ENCODE data around the gene CHST8.

The CHST8 gene

GRCh38 chr19:33737681-33738371, 116.1 kb downstream of the CHST8 start:
- no peak for DNase-seq (ENCODE audit: low read depth)

- no peak for DNase-seq (ENCODE audit: low read depth)
These were observed 119.2 kb downstream of the CHST8 start for GRCh38 chr19:33740811-33741396.

DNA sequence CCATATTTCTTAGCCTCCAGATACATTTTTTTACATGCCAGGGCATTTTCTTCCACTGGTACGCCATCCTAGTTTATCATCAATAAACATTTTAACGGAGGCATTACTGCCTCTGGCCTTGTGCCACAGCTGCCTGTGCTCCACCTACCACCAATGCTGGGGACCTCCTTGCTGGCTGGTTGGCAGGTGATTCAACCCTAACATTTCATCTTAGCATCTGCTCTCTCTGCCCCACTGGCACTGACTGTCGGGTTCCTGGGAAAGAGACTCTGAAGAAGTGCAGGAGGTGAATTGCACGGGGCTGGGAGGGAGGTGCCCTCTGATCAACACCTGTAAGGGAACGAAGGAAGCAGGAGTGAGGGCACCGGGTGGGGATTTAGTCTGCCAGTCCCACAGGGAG, 123.5 kb downstream of the CHST8 start:
- DNase-seq (ENCODE audit: low read depth) = no peak

- no peak for DNase-seq (ENCODE audit: low read depth)
These were observed 124.4 kb downstream of the CHST8 start for GRCh38 chr19:33746159-33746558.

GRCh38 chr19:33747273-33747672, 125.5 kb downstream of the CHST8 start:
- no peak for DNase-seq (ENCODE audit: low read depth)

GRCh38 chr19:33748231-33748630, 126.5 kb downstream of the CHST8 start:
- DNase-seq (ENCODE audit: low read depth) = no peak

- no peak for DNase-seq (ENCODE audit: low read depth)
These were observed 127.3 kb downstream of the CHST8 start for GRCh38 chr19:33749016-33749415.

DNA sequence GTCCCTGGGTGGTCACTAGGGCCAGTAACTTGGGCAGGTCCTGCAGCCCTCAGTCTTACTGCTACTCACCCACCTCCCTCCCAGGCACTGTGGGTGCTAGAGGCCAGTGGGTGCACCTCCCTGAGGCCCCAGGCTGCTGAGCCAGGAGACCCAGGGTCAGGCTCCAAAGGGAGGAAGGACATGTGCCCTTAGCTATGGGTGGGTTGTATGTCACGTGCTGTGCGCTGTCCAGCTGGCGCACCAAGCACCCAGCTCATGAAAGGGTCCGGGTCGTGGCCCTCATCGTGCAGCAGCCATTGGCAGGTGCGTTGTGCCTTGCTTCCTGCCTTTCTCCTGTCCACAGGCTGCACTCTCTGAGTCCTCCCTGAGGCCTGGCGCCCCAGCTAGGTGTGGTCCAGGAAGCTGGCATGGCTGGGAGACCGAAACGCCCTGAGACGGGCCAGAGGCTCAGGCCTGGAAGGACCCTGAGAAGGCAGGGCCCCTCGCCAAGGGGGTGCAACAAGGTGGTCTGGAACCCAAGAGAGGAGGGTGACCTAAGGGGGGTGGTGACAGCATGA, 127.9 kb downstream of the CHST8 start:
- DNase-seq (ENCODE audit: low read depth) = no peak

- DNase-seq (ENCODE audit: low read depth) = no peak
These were observed 129.1 kb downstream of the CHST8 start for GRCh38 chr19:33750587-33751435.

GRCh38 chr19:33751436-33751770, 129.7 kb downstream of the CHST8 start:
- DNase-seq (ENCODE audit: low read depth) = no peak

DNA sequence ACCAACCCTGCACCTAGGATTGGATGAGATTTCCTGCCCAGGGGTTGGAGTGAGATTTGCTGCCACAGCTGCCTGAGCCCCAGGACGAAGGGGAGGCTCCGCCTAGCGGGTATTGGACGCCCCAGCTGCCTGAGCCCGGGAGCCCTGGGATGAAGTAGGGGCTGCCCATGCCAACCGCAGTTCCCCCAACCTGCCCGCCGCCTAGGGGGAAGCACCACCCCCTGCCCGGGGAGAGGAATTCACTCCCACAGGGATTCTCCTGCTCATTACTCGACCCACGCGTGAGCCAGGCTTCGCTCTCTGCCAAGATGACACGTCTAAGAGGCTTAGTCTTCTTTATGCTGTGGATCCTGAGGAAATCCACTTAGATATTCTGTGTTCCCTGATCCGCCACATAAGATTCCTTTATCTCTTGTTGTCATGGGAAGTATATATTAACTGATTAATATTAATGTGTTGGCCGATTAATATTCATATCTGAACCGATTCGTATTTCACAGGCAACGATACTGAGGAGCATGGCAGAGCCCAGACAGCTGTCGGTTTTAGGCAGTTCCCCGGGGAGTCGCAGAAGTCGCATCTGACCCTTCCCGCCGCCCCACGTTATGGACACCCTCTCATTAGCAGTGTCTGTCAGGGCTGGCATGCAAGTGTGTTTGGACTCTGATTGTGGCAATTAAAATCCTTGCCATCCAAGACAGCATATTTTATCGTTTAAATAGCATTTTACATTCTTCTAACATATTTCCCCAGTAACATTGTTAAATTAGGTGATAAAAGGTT, 130.5 kb downstream of the CHST8 start:
- DNase-seq (ENCODE audit: low read depth) = no peak

DNA sequence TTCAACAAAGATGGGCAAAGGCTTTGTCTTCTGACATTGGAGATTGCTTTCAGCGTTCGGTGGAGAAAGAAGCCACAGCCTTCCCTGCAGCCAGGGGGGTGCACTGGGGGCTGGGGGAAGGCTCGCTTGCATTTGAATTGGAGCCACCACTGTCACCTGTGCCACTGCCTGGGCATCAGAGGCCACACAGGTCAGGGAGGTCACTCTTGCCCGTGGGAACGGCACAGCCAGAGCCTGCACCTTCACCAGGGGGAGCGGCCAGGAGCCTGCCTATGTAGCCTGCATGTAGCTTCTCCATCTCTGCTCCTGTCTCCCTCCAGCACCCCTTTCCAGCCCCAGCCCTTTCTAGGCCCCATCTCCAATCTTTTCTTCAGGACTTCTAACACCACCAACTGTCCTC, 131.2 kb downstream of the CHST8 start:
- DNase-seq (ENCODE audit: low read depth) = no peak

DNA sequence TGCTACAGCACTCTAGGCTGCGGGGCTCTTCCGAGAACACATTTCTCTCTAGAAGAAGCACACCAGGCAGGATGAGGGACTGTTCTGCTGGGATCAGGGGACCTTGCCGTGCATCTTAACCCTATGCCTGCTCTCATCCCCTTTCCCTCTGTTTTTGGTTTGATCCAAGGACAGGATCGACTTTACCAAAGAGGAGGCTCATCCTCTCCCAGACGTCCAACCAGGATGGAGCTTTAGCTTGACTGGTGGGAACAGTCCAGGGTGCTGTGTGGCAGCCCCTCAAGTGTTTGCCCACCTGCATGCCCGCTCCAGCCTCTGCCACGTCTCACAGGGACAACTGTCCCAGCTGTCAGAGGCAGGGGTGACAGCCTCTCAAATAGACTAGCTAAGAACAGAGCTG, 132.6 kb downstream of the CHST8 start:
- DNase-seq (ENCODE audit: low read depth) = no peak

- no peak for DNase-seq (ENCODE audit: low read depth)
These were observed 133.6 kb downstream of the CHST8 start for GRCh38 chr19:33755099-33756035.

GRCh38 chr19:33756177-33756576, 134.4 kb downstream of the CHST8 start:
- DNase-seq (ENCODE audit: low read depth) = no peak

- DNase-seq (ENCODE audit: low read depth) = no peak
These were observed 136.8 kb downstream of the CHST8 start for GRCh38 chr19:33758541-33759013.

DNA sequence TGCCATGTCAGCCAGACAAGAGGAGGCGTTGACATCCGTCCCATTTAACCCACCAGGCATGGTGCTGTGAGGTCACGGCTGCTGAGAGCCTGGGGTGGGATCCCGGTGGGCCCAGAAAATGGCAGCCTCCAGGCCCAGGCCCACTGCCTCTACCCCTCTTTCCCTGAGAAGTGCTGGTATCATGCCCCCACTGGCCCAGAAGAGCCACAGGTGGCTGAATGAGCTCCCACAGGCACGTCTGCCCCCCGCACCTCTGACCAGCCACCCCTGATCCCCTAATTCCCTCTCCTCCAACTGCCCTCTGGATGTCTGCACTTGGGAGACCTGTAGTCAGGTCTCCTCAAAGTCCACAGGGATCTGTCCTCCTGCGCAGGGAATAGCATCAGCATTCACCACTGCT, 137.6 kb downstream of the CHST8 start:
- DNase-seq (ENCODE audit: low read depth) = no peak

- no peak for DNase-seq (ENCODE audit: low read depth)
These were observed 142.0 kb downstream of the CHST8 start for GRCh38 chr19:33763633-33764371.

DNA sequence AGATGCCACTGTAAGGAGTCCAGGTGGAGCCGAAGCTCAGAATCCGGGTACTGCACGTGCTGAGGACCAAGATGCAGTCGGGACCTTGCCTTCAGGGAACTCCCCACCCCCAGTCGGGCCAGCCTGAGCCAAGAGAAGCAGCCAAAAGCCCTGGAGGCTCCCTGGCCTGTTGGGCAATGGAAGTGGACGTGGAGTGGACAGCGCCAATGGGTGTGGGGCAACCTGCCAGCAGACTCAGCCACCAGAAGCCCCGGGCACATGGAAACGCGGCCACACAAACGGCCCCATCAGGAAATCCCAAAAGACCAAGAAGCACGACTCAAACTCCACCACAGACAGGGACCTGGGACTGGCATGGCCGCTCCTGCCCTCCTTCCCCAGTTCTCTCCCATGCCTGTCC, 144.9 kb downstream of the CHST8 start:
- no peak for DNase-seq (ENCODE audit: low read depth)

DNA sequence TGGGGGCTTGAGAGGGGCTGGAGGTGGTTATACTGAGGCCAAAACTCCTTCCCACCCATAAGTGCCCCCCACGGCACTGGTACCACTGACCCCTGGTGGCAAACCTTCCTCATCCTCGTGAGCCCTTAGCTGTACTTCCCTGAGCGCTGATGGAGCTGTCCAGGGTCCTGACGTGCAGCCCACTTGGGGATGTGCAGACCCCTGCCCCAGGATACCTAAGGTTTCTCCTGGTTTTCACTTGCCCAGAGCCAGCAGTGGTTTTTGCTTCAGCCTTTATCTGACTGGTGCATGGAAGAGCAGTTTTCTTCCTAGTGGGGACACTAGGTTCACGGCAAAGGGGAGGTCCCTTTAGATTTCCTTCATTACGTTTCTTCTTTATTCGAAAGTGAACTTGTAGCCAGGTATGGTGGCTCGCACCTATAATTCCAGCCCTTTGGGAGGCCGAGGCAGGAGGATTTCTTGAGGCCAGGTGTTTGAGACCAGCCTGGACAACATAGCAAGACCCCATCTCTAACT, 146.2 kb downstream of the CHST8 start:
- DNase-seq (ENCODE audit: low read depth) = no peak

Data from T-helper 22 cell (primary cell).